ENCODE results near the gene TRDN.
A peak's percentile ranks its signal among the peaks of the same experiment; 100 is the strongest.
"Not testable (repeated sequence)": the region's sequence is repeated elsewhere in the genome, so short reads cannot be mapped to it uniquely, and the experiment has no call there.

TRDN gene

DNA sequence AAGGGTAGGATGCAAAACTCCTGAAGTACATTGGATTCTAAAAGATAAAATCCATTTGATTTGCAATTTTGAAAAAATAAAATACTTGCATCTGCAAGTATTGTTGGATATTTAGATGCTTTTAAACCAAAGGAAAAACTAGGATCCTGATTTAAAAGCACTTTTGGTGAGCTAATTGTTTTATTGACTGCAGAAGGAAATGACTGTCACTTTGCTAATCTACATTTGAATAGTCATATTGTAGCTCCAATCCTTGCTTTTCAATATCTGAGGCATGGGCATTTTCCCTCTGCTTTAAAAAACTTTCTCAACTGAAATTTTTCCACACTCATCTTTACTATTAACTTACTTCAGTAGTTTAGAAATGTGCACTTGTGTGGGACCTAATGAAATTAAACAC lies 74.1 kb downstream of the TRDN start:
- no peak for DNase-seq (ENCODE audit: low spot score)

DNA sequence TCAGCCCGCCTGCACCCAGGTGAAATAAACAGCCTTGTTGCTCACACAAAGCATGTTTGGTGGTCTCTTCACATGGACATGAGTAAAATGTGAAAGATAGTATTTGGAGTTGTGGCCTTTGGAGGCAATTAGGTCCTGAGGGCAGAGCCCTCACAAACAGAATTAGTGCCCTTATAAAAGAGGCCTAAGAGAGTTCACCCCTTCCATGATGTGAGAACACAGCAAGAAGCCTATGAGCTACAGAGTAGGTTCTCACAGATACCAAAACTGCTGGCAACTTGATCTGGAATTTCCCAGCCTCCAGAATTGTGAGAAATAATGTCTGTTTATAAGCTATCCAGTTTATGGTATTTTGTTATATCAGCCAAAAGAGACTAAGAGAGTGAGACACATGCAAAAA lies 74.5 kb downstream of the TRDN start:
- no peak for DNase-seq (ENCODE audit: low spot score)

GRCh38 chr6:123559816-123560215 lies 76.9 kb downstream of the TRDN start:
- DNase-seq (ENCODE audit: low spot score), result not testable (repeated sequence)

- DNase-seq (ENCODE audit: low spot score), result not testable (repeated sequence)
Measured at GRCh38 chr6:123557474-123557873, 79.3 kb downstream of the TRDN start.

DNA sequence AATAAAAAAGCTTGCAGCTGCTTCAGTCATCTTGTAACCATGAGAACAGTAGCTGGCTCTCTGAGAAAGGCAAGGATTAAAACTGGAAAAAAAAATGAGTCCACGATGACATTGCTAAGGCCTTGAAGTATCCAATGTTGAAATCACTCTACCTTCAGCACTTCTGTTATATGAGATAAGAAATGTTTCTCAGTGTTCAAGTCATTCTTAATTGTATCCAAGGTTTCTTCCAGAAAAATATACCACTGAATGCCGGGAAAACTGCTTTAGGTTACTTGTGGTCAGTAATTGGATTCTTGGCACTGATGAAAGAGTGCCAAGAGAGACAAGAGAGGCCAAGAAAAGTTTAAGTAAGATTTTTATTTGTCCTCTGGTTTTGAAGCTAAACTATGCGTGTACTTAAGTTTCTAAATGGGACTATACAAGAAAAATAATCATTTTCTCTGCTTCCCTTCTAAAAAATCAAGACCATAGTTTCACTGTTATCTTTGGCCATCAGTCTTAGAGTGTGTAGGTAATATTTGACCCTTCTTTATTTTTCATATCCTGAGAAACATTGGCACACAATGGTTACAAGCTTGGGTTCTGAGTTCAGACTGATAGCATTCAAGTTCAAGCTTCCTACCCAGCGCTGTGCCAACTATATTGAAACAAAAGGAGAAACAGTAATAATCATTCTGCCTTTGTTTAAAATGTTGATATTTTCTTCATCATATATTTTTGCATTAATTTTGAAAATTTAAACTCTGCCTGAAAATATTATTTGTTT lies 84.6 kb downstream of the TRDN start:
- no peak for DNase-seq (ENCODE audit: low spot score)

- DNase-seq (ENCODE audit: low spot score), result no peak
Measured at GRCh38 chr6:123550052-123550617, 86.6 kb downstream of the TRDN start.

DNA sequence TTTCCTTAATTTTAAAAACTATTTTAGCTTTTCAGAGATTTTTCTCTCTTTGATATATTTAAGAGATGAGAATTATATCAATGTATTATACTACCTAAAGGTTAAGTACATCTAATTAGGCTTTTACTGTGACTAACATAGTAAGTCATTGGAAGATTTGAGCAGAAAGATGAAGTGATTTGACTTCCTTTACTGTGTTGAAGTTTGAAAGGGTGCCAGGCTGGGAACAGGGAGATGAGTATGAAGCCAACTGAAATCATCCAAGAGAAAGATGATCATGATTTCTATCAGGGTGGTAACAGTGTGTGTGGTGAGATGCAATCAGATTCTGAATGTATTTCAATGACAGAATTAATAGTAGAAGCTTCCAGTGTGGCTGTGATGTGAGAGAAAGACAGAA lies 87.3 kb downstream of the TRDN start:
- DNase-seq (ENCODE audit: low spot score), result no peak

DNA sequence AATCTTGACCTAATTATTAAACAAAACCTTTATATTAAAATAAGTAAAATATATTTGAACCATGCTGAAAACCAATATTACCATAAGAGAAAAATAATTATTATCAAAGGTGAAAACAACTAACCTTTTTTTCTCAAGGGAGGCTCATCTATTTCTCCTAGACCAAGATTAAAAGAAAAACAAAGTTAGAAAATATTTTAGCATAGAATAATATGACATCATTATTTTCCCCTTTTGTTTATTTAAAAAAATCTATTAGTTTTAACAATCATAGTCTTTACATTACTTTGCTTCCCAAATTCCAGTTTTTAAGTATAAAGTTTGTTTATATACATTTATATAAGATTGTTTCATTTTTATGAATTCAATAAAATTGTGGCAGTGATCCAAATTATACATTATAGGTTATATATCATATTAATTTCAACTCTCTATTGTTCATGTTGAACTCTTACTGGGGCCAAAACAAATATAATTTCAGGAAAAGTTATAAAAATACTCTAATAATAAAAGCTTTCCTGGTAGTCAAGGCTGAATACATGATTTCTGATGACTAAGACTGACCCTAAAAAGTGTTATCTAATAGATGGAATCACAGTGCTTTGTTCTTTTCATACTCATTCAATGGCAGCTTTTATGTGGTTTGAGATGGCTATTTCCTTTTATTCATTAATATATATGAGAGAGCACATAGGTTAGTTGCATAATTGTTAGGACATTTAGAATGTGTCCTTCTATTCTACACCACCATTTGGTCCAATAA lies 89.4 kb downstream of the TRDN start:
- no peak for DNase-seq (ENCODE audit: low spot score)

DNA sequence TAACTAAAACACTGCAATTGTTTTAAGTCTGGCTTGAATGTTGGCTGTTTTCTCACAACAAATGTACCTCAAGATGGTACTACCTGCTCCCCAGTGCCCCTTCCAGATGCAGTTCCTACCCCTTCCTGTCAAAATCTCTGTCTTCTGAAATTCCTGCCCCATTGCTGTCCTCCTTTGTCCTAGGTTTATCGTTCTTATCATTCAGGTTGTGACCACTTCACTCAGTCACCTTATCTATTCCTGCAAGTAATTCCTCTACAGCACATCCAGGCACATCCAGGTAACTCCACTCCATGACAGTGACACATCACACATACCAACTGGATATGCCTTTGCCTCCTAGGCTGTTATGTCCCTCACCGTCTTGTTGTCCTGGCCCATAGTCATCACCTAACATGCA lies 90.2 kb downstream of the TRDN start:
- DNase-seq (ENCODE audit: low spot score), result no peak

DNA sequence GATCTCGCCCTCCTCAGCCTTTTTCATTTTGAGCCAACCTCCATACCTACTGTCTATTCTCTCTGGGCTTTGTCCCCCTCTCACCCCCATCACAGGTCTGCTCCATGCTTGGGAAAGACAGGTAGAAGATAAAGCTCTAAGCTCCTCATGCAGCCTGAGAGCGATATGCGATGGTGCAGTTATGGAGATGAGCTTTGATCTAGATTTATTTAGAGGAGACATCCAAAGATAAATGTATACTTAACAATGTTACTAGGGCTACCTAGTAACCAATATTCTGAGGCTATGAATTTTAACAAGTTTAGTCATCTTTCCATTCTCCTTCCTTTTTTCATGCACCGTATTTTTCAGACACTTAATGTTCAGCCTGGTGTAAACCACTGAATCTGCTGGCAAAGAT lies 95.3 kb downstream of the TRDN start:
- DNase-seq (ENCODE audit: low spot score), result no peak

GRCh38 chr6:123533862-123534648 lies 102.7 kb downstream of the TRDN start:
- no peak for DNase-seq (ENCODE audit: low spot score)

DNA sequence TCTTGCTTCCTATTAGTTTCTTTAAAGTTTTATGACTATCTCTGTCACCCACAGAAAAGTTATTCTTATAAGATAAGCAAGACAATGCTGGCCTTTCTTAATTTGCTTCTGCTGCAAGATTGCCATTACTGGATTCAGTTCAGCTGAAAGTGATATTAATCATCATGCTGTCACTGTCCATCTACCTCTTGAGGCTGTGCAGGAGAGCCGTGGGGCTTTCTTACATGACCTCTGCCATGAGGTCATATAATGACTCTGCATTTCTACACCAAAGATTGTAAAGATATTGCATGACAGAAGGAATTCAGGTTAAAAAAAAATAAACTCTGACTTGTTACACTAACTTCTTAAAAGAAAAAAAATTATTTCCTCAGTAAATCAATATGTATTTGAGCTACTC lies 106.9 kb downstream of the TRDN start:
- DNase-seq (ENCODE audit: low spot score), result no peak

GRCh38 chr6:123529058-123529457 lies 107.7 kb downstream of the TRDN start:
- no peak for DNase-seq (ENCODE audit: low spot score)

DNA sequence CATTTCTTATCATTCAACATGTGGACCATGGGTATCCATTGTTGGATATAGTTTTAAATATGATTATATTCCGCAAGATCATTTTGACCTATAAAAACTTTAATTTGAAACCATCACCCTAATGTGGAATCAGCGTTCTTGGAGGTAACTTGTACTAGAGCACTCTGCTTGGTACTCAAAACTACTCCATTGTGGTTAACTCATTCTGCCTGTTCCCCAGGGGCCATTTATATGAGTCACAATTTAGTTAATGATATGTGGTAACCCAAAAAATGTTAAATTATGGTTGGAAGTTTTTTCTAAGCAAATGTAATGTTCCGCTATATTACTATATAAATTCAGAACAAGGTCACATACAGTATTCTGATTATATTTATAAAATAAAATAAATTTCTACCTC lies 109.3 kb downstream of the TRDN start:
- no peak for DNase-seq (ENCODE audit: low spot score)

DNA sequence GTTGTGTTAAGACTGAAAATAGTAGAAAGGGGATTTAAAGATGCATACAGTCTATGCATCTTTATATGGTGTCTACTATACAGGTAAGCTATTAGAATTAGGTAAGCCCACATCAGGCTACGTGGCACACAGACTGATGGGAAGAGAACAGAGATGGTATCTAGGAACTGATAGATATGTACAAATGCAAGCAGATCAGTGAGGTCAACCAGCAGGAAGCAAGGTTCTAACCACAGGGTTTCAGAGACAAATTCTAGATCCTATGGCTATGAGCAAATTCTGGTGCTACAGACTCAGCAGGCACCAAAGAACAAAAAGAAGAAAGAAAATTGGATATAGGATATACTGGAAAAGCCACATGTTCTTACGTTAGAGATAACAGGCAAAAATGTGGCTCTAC lies 110.6 kb downstream of the TRDN start:
- no peak for DNase-seq (ENCODE audit: low spot score)

- DNase-seq (ENCODE audit: low spot score), result no peak
Measured at GRCh38 chr6:123524781-123525180, 112.0 kb downstream of the TRDN start.

DNA sequence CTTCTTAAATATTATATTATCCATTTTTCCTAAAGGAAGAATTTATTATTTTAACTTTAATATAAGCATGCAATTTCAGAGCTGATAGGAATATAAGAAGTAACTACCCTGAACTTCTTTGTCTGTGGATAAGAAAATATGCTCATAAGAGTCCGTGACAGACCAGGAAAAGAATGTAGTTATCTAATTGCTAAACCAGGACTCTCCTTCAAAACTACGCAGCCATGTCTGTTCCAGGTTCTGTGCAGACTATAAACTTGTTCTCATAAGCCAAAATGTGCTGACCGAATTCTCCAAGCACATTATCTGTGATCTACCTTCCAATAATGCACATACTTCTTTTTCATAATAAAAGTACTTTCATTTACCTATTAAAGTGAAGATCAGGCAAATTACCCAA lies 116.5 kb downstream of the TRDN start:
- DNase-seq (ENCODE audit: low spot score), result peak; percentile 8

GRCh38 chr6:123519189-123519505 lies 117.6 kb downstream of the TRDN start:
- no peak for DNase-seq (ENCODE audit: low spot score)

DNA sequence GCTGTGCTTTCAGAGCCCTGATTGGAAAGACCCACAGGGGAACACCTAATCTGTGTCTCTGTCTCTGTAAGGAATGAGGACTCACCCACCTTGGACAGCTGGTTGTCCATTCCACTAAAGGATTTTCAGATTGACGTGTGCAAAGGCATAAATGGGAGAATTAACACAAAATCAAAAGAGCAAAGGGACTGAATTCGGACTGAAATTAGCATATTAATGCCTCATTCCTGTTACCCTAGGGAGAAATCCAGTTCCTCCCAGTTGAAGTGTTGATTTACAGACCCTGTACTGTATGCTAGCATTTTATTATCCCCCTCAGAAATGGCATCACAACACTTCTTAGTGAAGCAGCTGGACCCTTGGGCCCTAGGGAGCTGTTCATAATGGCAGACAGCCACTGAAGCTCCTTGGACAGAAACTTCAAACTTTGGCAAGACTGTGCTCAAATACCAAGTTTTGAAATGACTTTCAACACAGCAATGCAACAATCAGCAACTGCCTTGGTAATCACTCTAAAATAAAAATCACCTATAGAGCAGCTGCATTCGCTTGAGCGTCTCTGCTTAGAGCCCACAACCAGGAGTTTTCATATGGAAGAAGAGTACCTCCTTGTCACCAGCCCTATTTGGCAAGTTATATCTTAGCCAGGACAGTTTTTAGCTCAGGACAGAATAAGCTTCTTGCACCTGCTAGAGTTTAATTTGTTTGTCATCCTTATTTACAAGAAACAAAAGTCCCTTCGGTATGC lies 118.1 kb downstream of the TRDN start:
- DNase-seq (ENCODE audit: low spot score), result no peak

DNA sequence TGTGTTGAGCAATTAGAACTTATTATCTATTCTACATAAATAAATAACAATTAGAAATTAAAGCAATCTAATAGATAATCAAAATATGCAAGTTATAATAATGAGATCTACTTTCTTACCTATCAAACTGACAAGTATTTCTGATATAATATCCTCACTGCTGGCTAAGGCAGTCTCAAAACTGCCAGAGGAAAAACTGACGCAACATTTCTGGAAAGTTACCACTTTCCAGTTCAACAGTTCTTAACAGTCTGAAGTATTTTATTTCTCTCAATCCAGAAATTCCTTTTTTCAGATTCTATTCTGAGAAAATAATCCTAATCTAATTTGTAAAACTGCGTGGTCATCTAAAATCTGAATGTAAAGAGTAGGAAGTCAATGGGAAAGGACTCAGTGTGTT lies 121.0 kb downstream of the TRDN start:
- no peak for DNase-seq (ENCODE audit: low spot score)

GRCh38 chr6:123509112-123509511 lies 127.6 kb downstream of the TRDN start:
- no peak for DNase-seq (ENCODE audit: low spot score)

- no peak for DNase-seq (ENCODE audit: low spot score)
Measured at GRCh38 chr6:123508290-123508689, 128.5 kb downstream of the TRDN start.

Measured in AG20443 (cell line).